K562 (cell line): ENCODE results near the gene STK24. TPM values are rescaled to one million over a fixed set of nuclear protein-coding genes. Genes with fewer than 3 reads are reported as not detected.

Source experiments
- BRD4 ChIP-seq: fragments of 200-600 bp; sonication (generic); IDR thresholded peaks from 2 replicates; pipeline ENCODE4 v1.6.1; 2017; ENCODE audit warnings: inconsistent platforms
- CBX5 ChIP-seq: IDR thresholded peaks from 2 replicates; pipeline ENCODE4 v1.6.1; 2014; ENCODE audit warnings: low read depth, borderline replicate concordance
- HMG20B ChIP-seq: fragments of 250-450 bp; sonication (Bioruptor Pico); IDR thresholded peaks from 2 replicates; pipeline ENCODE4 v1.5.0; 2021; ENCODE audit warnings: mild to moderate bottlenecking
- MECOM ChIP-seq: fragments of 250-450 bp; sonication (Bioruptor Pico); IDR thresholded peaks from 2 replicates; pipeline ENCODE4 v1.8.0; 2022; ENCODE audit warnings: inconsistent platforms
- MEIS2 ChIP-seq: fragments of 450-650 bp; IDR thresholded peaks from 2 replicates; pipeline ENCODE4 v1.6.1; 2014; ENCODE audit warnings: mild to moderate bottlenecking; ENCODE audit not compliant: partially characterized antibody
- XRCC5 ChIP-seq: fragments of 200-400 bp; formaldehyde crosslinking; IDR thresholded peaks from 2 replicates; pipeline ENCODE4 v1.6.1; 2017; ENCODE audit warnings: low read depth, mild to moderate bottlenecking, low read length
- ZNF778 ChIP-seq: fragments of 450-650 bp; formaldehyde crosslinking; IDR thresholded peaks from 2 replicates; pipeline ENCODE4 v1.4.0; 2020; ENCODE audit warnings: mild to moderate bottlenecking, moderate library complexity
- polyA plus RNA-seq, 8 experiments: library from polyadenylated mRNA; depleted of rRNA in 4 of 8; stranded (reverse) in 5 of 8; unstranded in 3 of 8; fragments of >200 nt; fragmentation: Nextera tagmentation in 2 of 8; fragmentation: Illumina TruSeq in 1 of 8; extraction: Ambion mirVana in 2 of 8; extraction: Trizol in 1 of 8; gene quantifications; 2 replicates each; pipeline versions ENCODE4 v1.2.1 to v1.2.3, GENCODE V29; 2011 to 2014; ENCODE audit warnings: inconsistent platforms in 1 of 8, missing spikeins in 1 of 8
- total RNA-seq, 7 experiments: library from RNA; depleted of rRNA in 6 of 7; stranded (reverse); fragments of >200 nt in 6 of 7; fragmentation: Illumina TruSeq in 2 of 7; extraction: Trizol in 2 of 7; gene quantifications; 2 replicates each; pipeline versions ENCODE4 v1.2.1 to v1.2.3, GENCODE V29; 2011 to 2021; ENCODE audit warnings: low replicate concordance in 1 of 7
- TF ChIP-seq, protein P1 (sequence below): sonication (generic); formaldehyde crosslinking; IDR thresholded peaks from 2 replicates; pipeline ENCODE4 v1.8.0; 2023; ENCODE audit warnings: mild to moderate bottlenecking, missing genetic modification reagents
- TF ChIP-seq, protein P2 (sequence below), 2 experiments: IDR thresholded peaks in 1 of 2; conservative IDR thresholded peaks in 1 of 2; 2 replicates each; pipeline ENCODE4 v1.6.1; 2016; ENCODE audit warnings: low read depth in 2 of 2, mild to moderate bottlenecking in 1 of 2, missing compliant biosample characterization in 1 of 2, missing genetic modification characterization in 1 of 2, moderate library complexity in 1 of 2
- TF ChIP-seq, protein P3 (sequence below), 3 experiments: fragments of 200-800 bp in 1 of 3; sonication (Bioruptor generic) in 1 of 3; sonication (generic) in 1 of 3; formaldehyde crosslinking in 1 of 3; IDR thresholded peaks; 2 replicates each; pipeline versions ENCODE4 v1.6.1 to v1.8.0; 2016 to 2022; ENCODE audit warnings: mild to moderate bottlenecking in 2 of 3, missing compliant biosample characterization in 2 of 3, missing genetic modification characterization in 2 of 3, missing genetic modification reagents in 1 of 3
- TF ChIP-seq, protein P4 (sequence below), 2 experiments: fragments of 450-650 bp; IDR thresholded peaks; 2 replicates each; pipeline ENCODE4 v1.6.1; 2016; ENCODE audit warnings: mild to moderate bottlenecking in 2 of 2, borderline replicate concordance in 1 of 2, low read depth in 1 of 2, moderate library complexity in 1 of 2

The STK24 gene
- total and polyA plus RNA-seq, 9 of the 15 experiments (the other 6 are each of a cell fraction or from before 2014, with no cell fraction given), result 3.8 to 78.4 (median 28.2) TPM

DNA sequence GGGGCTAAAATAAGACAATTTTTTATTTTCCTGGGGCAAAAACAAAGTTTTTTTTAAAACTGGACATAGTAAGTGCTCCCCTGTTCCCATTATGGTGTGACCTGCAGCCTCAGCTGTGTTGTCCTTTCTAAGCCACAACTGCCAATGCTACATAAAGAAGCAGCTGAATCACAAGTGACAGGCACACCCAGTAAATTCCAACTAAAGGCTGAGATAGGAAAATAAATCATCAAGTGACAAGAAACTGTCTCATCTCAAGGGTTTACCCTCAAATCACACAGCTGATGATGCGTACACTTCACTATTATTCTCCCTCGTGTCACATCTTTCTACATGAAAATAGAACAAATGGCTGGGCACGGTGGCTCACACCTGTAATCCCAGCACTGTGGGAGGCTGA lies 28.7 kb downstream of the STK24 start (continued):
- TF ChIP-seq, protein P1, sequence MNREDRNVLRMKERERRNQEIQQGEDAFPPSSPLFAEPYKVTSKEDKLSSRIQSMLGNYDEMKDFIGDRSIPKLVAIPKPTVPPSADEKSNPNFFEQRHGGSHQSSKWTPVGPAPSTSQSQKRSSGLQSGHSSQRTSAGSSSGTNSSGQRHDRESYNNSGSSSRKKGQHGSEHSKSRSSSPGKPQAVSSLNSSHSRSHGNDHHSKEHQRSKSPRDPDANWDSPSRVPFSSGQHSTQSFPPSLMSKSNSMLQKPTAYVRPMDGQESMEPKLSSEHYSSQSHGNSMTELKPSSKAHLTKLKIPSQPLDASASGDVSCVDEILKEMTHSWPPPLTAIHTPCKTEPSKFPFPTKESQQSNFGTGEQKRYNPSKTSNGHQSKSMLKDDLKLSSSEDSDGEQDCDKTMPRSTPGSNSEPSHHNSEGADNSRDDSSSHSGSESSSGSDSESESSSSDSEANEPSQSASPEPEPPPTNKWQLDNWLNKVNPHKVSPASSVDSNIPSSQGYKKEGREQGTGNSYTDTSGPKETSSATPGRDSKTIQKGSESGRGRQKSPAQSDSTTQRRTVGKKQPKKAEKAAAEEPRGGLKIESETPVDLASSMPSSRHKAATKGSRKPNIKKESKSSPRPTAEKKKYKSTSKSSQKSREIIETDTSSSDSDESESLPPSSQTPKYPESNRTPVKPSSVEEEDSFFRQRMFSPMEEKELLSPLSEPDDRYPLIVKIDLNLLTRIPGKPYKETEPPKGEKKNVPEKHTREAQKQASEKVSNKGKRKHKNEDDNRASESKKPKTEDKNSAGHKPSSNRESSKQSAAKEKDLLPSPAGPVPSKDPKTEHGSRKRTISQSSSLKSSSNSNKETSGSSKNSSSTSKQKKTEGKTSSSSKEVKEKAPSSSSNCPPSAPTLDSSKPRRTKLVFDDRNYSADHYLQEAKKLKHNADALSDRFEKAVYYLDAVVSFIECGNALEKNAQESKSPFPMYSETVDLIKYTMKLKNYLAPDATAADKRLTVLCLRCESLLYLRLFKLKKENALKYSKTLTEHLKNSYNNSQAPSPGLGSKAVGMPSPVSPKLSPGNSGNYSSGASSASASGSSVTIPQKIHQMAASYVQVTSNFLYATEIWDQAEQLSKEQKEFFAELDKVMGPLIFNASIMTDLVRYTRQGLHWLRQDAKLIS (CRISPR knock-in tag), result no peak
- TF ChIP-seq BRD4, result no peak
- TF ChIP-seq, protein P2, sequence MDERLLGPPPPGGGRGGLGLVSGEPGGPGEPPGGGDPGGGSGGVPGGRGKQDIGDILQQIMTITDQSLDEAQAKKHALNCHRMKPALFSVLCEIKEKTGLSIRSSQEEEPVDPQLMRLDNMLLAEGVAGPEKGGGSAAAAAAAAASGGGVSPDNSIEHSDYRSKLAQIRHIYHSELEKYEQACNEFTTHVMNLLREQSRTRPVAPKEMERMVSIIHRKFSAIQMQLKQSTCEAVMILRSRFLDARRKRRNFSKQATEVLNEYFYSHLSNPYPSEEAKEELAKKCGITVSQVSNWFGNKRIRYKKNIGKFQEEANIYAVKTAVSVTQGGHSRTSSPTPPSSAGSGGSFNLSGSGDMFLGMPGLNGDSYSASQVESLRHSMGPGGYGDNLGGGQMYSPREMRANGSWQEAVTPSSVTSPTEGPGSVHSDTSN (CRISPR knock-in tag; IDR thresholded peaks at IDR 0.05; ENCODE audit: low read depth), result no peak
- TF ChIP-seq, protein P2 (tag; conservative IDR thresholded peaks at IDR 0.05; ENCODE audit: low read depth), result peak; percentile 77
- TF ChIP-seq MEIS2, result peak; percentile 93
- no peak for TF ChIP-seq ZNF778
- TF ChIP-seq MECOM, result peak; percentile 93
- TF ChIP-seq XRCC5, result no peak
- TF ChIP-seq, protein P3, sequence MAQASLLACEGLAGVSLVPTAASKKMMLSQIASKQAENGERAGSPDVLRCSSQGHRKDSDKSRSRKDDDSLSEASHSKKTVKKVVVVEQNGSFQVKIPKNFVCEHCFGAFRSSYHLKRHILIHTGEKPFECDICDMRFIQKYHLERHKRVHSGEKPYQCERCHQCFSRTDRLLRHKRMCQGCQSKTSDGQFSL (CRISPR knock-in tag; IDR thresholded peaks at IDR 0.05), result no peak
- TF ChIP-seq, protein P3 (tag; IDR thresholded peaks at IDR 0.05), result no peak
- TF ChIP-seq HMG20B (CRISPR knock-in tag), result no peak
- TF ChIP-seq, protein P4, sequence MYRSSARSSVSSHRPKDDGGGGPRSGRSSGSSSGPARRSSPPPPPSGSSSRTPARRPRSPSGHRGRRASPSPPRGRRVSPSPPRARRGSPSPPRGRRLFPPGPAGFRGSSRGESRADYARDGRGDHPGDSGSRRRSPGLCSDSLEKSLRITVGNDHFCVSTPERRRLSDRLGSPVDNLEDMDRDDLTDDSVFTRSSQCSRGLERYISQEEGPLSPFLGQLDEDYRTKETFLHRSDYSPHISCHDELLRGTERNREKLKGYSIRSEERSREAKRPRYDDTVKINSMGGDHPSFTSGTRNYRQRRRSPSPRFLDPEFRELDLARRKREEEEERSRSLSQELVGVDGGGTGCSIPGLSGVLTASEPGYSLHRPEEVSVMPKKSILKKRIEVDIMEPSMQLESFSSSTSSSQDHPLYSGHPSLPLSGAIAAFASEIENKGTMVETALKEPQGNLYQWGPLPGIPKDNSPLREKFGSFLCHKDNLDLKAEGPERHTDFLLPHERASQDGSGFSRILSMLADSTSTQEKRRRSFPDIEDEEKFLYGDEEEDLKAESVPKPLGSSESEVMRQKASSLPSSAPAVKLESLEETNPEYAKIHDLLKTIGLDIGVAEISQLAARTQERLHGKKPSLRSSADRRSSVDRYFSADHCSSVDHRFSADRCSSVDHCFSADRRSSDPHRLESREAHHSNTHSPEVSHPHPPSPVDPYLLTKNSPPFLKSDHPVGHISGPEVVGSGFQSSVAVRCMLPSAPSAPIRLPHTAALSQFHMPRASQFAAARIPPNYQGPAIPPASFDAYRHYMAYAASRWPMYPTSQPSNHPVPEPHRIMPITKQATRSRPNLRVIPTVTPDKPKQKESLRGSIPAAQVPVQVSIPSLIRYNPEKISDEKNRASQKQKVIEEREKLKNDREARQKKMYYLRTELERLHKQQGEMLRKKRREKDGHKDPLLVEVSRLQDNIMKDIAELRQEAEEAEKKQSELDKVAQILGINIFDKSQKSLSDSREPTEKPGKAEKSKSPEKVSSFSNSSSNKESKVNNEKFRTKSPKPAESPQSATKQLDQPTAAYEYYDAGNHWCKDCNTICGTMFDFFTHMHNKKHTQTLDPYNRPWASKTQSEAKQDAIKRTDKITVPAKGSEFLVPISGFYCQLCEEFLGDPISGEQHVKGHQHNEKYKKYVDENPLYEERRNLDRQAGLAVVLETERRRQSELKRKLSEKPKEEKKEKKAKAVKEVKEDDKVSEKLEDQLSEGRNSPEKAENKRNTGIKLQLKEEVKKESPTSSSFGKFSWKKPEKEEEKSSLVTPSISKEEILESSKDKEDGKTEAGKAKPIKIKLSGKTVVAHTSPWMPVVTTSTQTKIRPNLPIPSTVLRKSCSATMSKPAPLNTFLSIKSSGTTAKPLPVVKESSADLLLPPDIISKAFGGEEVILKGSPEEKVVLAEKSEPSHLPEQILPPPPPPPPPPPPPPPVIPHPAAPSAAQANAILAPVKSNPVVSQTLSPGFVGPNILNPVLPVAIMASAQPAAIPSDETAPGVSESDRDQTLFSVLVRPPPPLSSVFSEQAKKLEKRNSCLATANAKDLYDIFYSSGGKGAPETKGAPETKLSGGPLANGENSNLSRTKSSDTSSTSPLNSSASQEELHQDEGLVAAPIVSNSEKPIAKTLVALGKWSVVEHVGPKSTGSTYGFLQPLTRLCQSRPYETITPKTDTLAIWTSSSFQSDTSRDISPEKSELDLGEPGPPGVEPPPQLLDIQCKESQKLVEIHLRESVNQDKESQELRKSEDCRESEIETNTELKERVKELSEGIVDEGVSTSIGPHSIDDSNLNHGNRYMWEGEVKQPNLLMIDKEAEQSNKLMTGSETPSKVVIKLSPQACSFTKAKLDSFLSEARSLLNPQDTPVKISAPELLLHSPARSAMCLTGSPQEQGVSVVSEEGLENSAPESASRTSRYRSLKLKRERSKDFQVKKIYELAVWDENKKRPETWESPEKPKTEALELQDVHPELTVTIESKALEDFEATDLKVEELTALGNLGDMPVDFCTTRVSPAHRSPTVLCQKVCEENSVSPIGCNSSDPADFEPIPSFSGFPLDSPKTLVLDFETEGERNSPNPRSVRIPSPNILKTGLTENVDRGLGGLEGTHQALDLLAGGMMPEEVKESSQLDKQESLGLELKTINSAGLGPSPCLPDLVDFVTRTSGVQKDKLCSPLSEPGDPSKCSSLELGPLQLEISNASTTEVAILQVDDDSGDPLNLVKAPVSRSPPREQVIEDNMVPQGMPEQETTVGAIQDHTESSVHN (IDR thresholded peaks at IDR 0.05; ENCODE audit: borderline replicate concordance in 1 of 2, low read depth in 1 of 2), result peak in 1 of 2 experiments; percentile 50; a peak in 1 of 4 replicates
- TF ChIP-seq CBX5, result no peak
